Measurements from ENCODE around the gene PCMT1. TPM values are rescaled to one million over a fixed set of nuclear protein-coding genes. Genes with fewer than 3 reads are reported as not detected.

Gene PCMT1
- total and polyA plus RNA-seq, 9 of the 15 experiments (the other 6 are each of a cell fraction or from before 2014, with no cell fraction given), result 217 to 541 (median 327) TPM

- 0 out of 2 replicates have a peak, but pooled peaks have one; percentile 35 for TF ChIP-seq THRB (CRISPR knock-in tag; conservative IDR thresholded peaks at IDR 0.05)
- 0 out of 2 replicates have a peak, but pooled peaks have one; percentile 16 for TF ChIP-seq POLR2AphosphoS5 (IDR thresholded peaks at IDR 0.05; ENCODE audit: control insufficient read depth, insufficient read depth, low read depth, low read length)
- peak; percentile 73 for TF ChIP-seq FOXJ2 (tag; IDR thresholded peaks at IDR 0.05)
- TF ChIP-seq PBX2 (CRISPR knock-in tag; IDR thresholded peaks at IDR 0.05; ENCODE audit: low read depth), result no peak
- no peak for TF ChIP-seq PBX2 (tag; conservative IDR thresholded peaks at IDR 0.05; ENCODE audit: low read depth)
- TF ChIP-seq ATF1 (CRISPR knock-in tag; IDR thresholded peaks at IDR 0.05), result no peak
- TF ChIP-seq ATF1 (tag; IDR thresholded peaks at IDR 0.05), result peak; percentile 32
- no peak for TF ChIP-seq HDAC3 (IDR thresholded peaks at IDR 0.05; ENCODE audit: borderline replicate concordance, partially characterized antibody)
- no peak for TF ChIP-seq ZNF146 (CRISPR knock-in tag; IDR thresholded peaks at IDR 0.05; ENCODE audit: unreplicated experiment)
- 0 out of 2 replicates have a peak, but pooled peaks have one; percentile 16 for TF ChIP-seq NFATC3 (IDR thresholded peaks at IDR 0.05)
- peak in 1 of 2 experiments; percentile 21; a peak in 1 of 4 replicates for TF ChIP-seq FOXK2 (conservative IDR thresholded peaks at IDR 0.05 in 1 of 2, IDR thresholded peaks at IDR 0.05 in 1 of 2; ENCODE audit: low read depth in 2 of 2)
- no peak for TF ChIP-seq ZNF592 (IDR thresholded peaks at IDR 0.05)
- TF ChIP-seq BCLAF1 (IDR thresholded peaks at IDR 0.05; ENCODE audit: borderline replicate concordance in 1 of 2, control insufficient read depth in 1 of 2, low read depth in 2 of 2, low read length in 1 of 2), result no peak
These were observed 6.0 kb downstream of the PCMT1 start (continued) for GRCh38 chr6:149755300-149756260.
